Tibial nerve (tissue), 4 donors: Measurements from ENCODE around the gene AGO3. TPM values are rescaled to one million over a fixed set of nuclear protein-coding genes. Genes with fewer than 3 reads are reported as not detected.
"Not testable (repeated sequence)": the region's sequence is repeated elsewhere in the genome, so short reads cannot be mapped to it uniquely, and the experiment has no call there.

Experiments used
- DNase-seq, 2 donors: peaks; one replicate each; pipeline ENCODE4 v3.0.0-alpha.2; 2019; ENCODE audit warnings: low spot score in 2 of 2
- H3K27ac ChIP-seq, 4 donors: fragments of 200-600 bp; sonication (generic) in 3 of 4; one replicate each; pipeline ENCODE4 v1.5.1; 2017 to 2019; ENCODE audit warnings: mild to moderate bottlenecking in 1 of 4
- H3K27me3 ChIP-seq, 2 donors: fragments of 200-600 bp; sonication (generic) in 1 of 2; one replicate each; pipeline versions ENCODE4 v1.5.1 to v1.6.0; 2017 to 2019
- H3K36me3 ChIP-seq, 3 donors: fragments of 200-600 bp; sonication (generic); one replicate each; pipeline ENCODE4 v1.5.1; 2018 to 2019
- H3K4me1 ChIP-seq, 4 donors: fragments of 200-600 bp; sonication (generic) in 3 of 4; one replicate each; pipeline ENCODE4 v1.5.1; 2017 to 2019
- H3K4me3 ChIP-seq, 4 donors: fragments of 200-600 bp; sonication (generic) in 3 of 4; one replicate each; pipeline ENCODE4 v1.5.1; 2017 to 2019; ENCODE audit warnings: mild to moderate bottlenecking in 1 of 4, moderate library complexity in 1 of 4
- H3K9me3 ChIP-seq, 4 donors: fragments of 200-600 bp; sonication (generic) in 3 of 4; one replicate each; pipeline ENCODE4 v1.5.1; 2017 to 2019
- EP300 ChIP-seq, 2 donors: sonication (generic); formaldehyde crosslinking; IDR thresholded peaks; one replicate each; pipeline ENCODE4 v1.6.1; 2017; ENCODE audit warnings: antibody characterized with exemption in 2 of 2, mild to moderate bottlenecking in 1 of 2
- POLR2A ChIP-seq, 2 donors: fragments of 450-650 bp; IDR thresholded peaks; one replicate each; pipeline ENCODE4 v1.6.1; 2017; ENCODE audit warnings: antibody characterized with exemption in 2 of 2, mild to moderate bottlenecking in 2 of 2, moderate library complexity in 2 of 2
- WGBS, 2 donors: methylation state at CpG; one replicate each; pipeline ENCODE4 v1.1.5; 2018; 5-methylcytosine and 5-hydroxymethylcytosine counted together
- total RNA-seq, 4 donors: library from RNA; depleted of rRNA; stranded (reverse); fragments of >200 nt; gene quantifications; one replicate each; pipeline ENCODE4 v1.1.0, GENCODE V29; 2016
- TF ChIP-seq, protein P1 (sequence below), 5 experiments: fragments of 200-600 bp in 3 of 5; fragments of 450-650 bp in 2 of 5; sonication (generic) in 3 of 5; IDR thresholded peaks; one replicate each; pipeline ENCODE4 v1.5.1; 2016 to 2019; ENCODE audit warnings: antibody characterized with exemption in 5 of 5, mild to moderate bottlenecking in 3 of 5, moderate library complexity in 2 of 5

The AGO3 gene
- total RNA-seq, 4 donors from 2014 or later = 16.2 to 31.8 (median 27.7) TPM

GRCh38 chr1:35962952-35963351, 32.0 kb downstream of the AGO3 start:
- H3K4me3 ChIP-seq = no peak overlapping the region
- no peak overlapping the region for H3K27ac ChIP-seq
- no peaks in the 10 kb centered on the region for H3K4me1 ChIP-seq
- H3K36me3 ChIP-seq = peaks cover 0 to 12% (median 0%) of the 10 kb centered on the region in 3 donors
- no peaks in the 10 kb centered on the region for H3K27me3 ChIP-seq
- DNase-seq = no peak
- H3K9me3 ChIP-seq = no peaks in the 10 kb centered on the region
- TF ChIP-seq EP300 (IDR thresholded peaks at IDR 0.05) (no peak), POLR2A (IDR thresholded peaks at IDR 0.05) (no peak)
- TF ChIP-seq, protein P1, sequence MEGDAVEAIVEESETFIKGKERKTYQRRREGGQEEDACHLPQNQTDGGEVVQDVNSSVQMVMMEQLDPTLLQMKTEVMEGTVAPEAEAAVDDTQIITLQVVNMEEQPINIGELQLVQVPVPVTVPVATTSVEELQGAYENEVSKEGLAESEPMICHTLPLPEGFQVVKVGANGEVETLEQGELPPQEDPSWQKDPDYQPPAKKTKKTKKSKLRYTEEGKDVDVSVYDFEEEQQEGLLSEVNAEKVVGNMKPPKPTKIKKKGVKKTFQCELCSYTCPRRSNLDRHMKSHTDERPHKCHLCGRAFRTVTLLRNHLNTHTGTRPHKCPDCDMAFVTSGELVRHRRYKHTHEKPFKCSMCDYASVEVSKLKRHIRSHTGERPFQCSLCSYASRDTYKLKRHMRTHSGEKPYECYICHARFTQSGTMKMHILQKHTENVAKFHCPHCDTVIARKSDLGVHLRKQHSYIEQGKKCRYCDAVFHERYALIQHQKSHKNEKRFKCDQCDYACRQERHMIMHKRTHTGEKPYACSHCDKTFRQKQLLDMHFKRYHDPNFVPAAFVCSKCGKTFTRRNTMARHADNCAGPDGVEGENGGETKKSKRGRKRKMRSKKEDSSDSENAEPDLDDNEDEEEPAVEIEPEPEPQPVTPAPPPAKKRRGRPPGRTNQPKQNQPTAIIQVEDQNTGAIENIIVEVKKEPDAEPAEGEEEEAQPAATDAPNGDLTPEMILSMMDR (IDR thresholded peaks at IDR 0.05) = no peak
- WGBS, 2 donors = 93 to 96% methylated on average over 2 of the region's 2 CpGs

- not testable (repeated sequence) for DNase-seq, H3K4me3 ChIP-seq, H3K27ac ChIP-seq, H3K27me3 ChIP-seq, H3K4me1 ChIP-seq, H3K9me3 ChIP-seq
- H3K36me3 ChIP-seq = peaks cover 0 to 21% (median 0%) of the 10 kb centered on the region in 3 donors
- WGBS, 2 donors = 97 to 100% methylated on average over 1 of the region's 1 CpG
These were observed 33.4 kb downstream of the AGO3 start for GRCh38 chr1:35964277-35964676.

GRCh38 chr1:35968396-35968795, 37.5 kb downstream of the AGO3 start:
- DNase-seq = no peak
- Histone ChIP-seq H3K4me1 (no peaks in the 10 kb centered on the region), H3K4me3 (no peak overlapping the region), H3K9me3 (no peaks in the 10 kb centered on the region), H3K27me3 (no peaks in the 10 kb centered on the region), H3K36me3 (peaks cover 0 to 45% (median 0%) of the 10 kb centered on the region in 3 donors), H3K27ac (no peak overlapping the region)
- TF ChIP-seq, protein P1 (IDR thresholded peaks at IDR 0.05) = no peak
- TF ChIP-seq POLR2A (IDR thresholded peaks at IDR 0.05) (no peak), EP300 (IDR thresholded peaks at IDR 0.05) (no peak)
- WGBS, 2 donors = 97% methylated on average over 1 of the region's 1 CpG

DNA sequence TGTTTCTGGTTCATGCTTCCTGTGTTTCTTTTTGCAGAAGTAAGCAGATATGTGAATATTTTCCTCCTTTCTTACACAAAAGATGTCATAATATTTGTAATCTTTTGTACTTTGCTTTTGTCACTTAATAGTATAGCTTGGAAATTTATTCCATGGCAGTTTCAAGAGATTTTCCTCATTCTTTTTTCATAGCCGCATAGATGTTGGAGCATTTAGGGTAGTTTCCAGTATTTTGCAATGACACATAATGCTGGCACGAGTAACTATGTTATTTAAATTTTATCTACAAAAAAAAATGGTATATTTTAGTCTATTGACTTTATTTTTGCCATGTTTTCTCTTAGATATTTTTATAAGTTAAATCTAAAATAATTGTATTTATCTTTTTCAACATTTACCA, 40.7 kb downstream of the AGO3 start:
- H3K27ac ChIP-seq = no peak overlapping the region
- no peaks in the 10 kb centered on the region for H3K9me3 ChIP-seq
- no peak for TF ChIP-seq EP300 (IDR thresholded peaks at IDR 0.05)
- TF ChIP-seq, protein P1 (IDR thresholded peaks at IDR 0.05) = no peak
- TF ChIP-seq POLR2A (IDR thresholded peaks at IDR 0.05) = no peak
- H3K4me3 ChIP-seq = no peak overlapping the region
- DNase-seq = no peak
- WGBS, 2 donors = 83 to 90% methylated on average over 2 of the region's 2 CpGs
- H3K27me3 ChIP-seq = no peaks in the 10 kb centered on the region
- H3K36me3 ChIP-seq = peaks cover 0 to 67% (median 0%) of the 10 kb centered on the region in 3 donors
- no peaks in the 10 kb centered on the region for H3K4me1 ChIP-seq

DNA sequence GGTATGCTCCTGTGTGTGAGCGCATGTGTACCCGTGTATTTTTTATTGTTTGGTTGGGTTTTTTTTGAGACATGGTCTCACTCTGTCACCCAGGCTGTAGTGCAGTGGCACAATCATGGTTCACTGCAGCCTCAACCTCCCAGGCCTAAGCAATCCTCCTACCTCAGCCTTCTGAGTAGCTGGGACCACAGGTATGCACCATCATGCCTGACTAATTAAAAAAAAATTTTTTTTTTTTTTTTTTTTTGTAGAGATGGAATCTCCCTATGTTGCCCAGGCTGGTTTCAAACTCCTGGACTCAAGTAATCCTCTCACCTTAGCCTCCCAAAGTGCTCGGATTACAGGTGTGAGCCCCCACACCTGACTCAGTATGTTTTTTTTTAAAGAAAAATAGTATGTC, 41.7 kb downstream of the AGO3 start:
- DNase-seq = not testable (repeated sequence)

GRCh38 chr1:35980090-35980489, 49.2 kb downstream of the AGO3 start:
- Histone ChIP-seq H3K27ac (no peak overlapping the region), H3K27me3 (no peaks in the 10 kb centered on the region), H3K36me3 (peaks cover 0 to 26% (median 0%) of the 10 kb centered on the region in 3 donors), H3K4me3 (no peak overlapping the region), H3K9me3 (no peaks in the 10 kb centered on the region), H3K4me1 (no peaks in the 10 kb centered on the region)
- no peak for DNase-seq
- TF ChIP-seq EP300 (IDR thresholded peaks at IDR 0.05) (no peak), POLR2A (IDR thresholded peaks at IDR 0.05) (no peak)
- TF ChIP-seq, protein P1 (IDR thresholded peaks at IDR 0.05) = no peak

More for the DNA sequence above, 41.7 kb downstream of the AGO3 start:
- H3K4me1 ChIP-seq, H3K27ac ChIP-seq, H3K27me3 ChIP-seq, H3K4me3 ChIP-seq, H3K9me3 ChIP-seq: not testable (repeated sequence)
- 92 to 95% methylated on average over 3 of the region's 3 CpGs for WGBS, 2 donors
- H3K36me3 ChIP-seq = peaks cover 0 to 62% (median 0%) of the 10 kb centered on the region in 3 donors
